Amygdala (tissue), 56 donors: ENCODE results near the gene ERVH48-1.
A peak's percentile ranks its signal among the peaks of the same experiment; 100 is the strongest.
"Not testable (repeated sequence)": the region's sequence is repeated elsewhere in the genome, so short reads cannot be mapped to it uniquely, and the experiment has no call there.

Experiments
- DNase-seq, 56 donors: peaks; one replicate each; lab custom pipeline; 2025; lab: John Stamatoyannopoulos, UW

Gene ERVH48-1

GRCh38 chr21:42939582-42940413 lies 14.4 kb upstream of the ERVH48-1 start:
- peak in 43 of 56 donors; percentile 3 to 84 (median 45) for DNase-seq

GRCh38 chr21:42938606-42938995 lies 13.2 kb upstream of the ERVH48-1 start:
- DNase-seq: not testable (repeated sequence)

GRCh38 chr21:42937960-42938605 lies 12.7 kb upstream of the ERVH48-1 start:
- DNase-seq: no peak

GRCh38 chr21:42937034-42937940 lies 11.9 kb upstream of the ERVH48-1 start:
- DNase-seq: not testable (repeated sequence)

GRCh38 chr21:42936360-42936759 lies 10.9 kb upstream of the ERVH48-1 start:
- DNase-seq: not testable (repeated sequence)

- DNase-seq: not testable (repeated sequence)
Measured at GRCh38 chr21:42933973-42934372, 8.5 kb upstream of the ERVH48-1 start.

GRCh38 chr21:42933137-42933970 lies 7.9 kb upstream of the ERVH48-1 start:
- DNase-seq: not testable (repeated sequence)

DNA sequence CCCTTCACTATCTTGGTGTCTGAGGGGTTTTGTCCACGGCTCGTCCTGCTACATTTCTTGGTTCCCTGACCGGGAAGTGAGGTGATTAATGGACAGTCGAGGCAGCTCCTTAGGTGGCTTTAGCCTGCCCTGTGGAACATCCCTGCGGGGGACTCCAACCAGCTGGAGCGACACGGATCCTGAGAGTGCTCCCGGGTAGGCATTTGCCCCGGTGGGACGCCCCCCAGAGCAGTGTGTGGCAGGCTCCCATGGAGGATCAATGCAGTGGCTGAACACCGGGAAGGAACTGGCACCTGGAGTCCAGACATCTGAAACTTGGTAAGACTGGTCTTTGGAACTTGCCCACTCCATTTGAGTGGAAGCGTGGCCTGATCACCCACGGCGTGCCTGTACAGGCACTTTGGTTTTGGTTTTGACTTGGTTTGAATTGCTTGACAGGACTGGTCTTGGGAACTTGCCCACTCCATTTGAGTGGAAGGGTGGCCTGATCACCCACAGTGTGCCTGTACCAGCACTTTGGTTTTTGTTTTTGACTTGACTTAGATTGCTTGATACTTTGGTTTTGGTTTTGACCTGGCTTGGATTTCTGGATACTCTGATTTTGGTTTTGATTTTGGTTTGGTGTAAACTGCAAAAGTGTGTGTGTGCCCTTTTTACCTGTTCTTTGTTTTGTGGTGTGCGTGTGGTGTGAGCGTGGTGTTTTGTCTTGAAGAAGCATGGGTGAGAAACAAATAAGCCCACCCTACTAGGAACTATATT lies 7.1 kb upstream of the ERVH48-1 start:
- DNase-seq: not testable (repeated sequence)

GRCh38 chr21:42931560-42932235 lies 6.3 kb upstream of the ERVH48-1 start:
- DNase-seq: no peak

GRCh38 chr21:42929969-42930368 lies 4.5 kb upstream of the ERVH48-1 start:
- DNase-seq: no peak

- peak in 9 of 56 donors; percentile 4 to 50 (median 19) for DNase-seq
Measured at GRCh38 chr21:42927474-42928200, 2.2 kb upstream of the ERVH48-1 start.

GRCh38 chr21:42924433-42924751 lies 1.0 kb downstream of the ERVH48-1 start:
- DNase-seq: no peak

- peak in 47 of 56 donors; percentile 10 to 85 (median 44) for DNase-seq
Measured at GRCh38 chr21:42923553-42924432, 1.6 kb downstream of the ERVH48-1 start.

DNA sequence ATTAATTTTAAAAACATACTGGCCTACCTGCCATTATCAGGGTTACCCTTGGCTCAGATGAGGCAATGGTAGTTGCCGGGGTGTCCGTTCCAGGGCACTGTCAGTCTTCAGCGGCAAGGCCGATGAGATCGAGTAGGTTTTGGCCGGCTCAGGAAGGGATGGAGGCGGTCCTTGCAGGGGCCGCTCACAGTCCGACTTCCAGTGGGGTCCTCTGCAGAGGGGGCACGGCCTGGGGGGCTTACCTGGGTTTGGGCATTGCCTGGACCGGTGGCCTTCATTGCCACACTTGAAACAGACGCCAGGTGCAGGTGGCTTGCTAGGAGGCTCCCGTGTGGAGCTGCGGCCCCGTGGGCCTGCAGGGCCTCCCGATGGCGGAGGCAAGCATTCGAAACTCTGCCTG lies 2.5 kb downstream of the ERVH48-1 start:
- no peak for DNase-seq

DNA sequence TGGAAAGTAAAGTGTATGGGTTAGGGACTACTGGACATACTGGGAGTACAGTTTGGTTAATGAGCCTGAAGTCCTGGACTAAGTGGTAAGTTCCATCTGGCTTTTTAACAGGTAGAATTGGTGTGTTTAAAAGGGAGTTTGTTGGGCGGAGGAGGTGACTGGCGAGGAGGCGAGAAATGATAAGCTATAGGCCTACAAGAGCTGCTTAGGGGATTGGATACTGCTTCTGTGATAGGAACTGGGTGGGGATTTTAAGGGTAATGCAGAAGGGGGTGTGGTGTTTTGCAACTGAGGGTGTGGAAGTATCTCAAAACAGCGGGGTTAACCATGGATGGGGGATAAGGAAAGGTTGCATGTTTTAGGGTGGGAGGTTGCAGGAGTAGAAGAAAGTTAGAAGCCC lies 3.5 kb downstream of the ERVH48-1 start:
- no peak for DNase-seq

DNA sequence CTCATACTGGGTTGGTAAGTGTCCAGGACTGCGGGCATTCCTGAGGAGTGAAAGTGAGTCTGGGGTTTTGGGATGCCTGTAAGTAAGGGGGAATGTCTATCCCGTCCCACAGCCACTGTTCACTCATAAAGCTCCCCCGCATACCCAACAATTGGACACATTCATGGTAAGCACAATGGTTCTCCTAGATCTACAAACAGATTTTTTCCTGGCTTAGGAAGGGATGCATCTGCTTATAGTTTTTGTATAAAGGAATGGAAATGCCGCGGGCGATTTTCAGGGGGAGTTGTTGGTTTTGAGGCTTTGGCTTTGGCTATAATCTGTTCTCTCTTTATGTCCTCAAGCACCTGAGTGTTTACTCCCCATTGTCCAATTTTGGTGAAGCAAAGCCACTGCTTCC lies 7.1 kb downstream of the ERVH48-1 start:
- no peak for DNase-seq

DNA sequence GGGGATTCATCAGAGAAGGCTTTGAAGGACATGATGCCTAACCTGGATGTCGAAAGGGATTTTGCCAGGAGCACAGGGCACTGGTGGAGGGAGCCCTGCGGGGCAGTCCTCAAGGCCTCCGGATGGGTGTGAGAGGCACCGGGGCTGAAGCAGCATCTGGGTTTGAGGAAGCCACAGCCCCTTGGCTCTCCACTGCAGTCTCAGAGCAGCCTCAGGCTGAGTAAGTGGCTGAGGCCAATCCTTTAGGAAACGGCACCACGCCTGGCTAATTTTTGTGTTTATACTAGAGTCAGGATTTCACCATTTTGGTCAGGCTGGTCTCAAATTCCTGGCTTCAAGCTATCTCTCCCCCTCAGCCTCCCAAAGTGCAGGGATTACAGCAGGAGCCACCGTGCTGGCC lies 12.0 kb downstream of the ERVH48-1 start:
- DNase-seq: no peak
